Endothelial cell of umbilical vein (primary cell): ENCODE measurements around the gene SLC27A4. TPM values are rescaled to one million over a fixed set of nuclear protein-coding genes. Genes with fewer than 3 reads are reported as not detected.

Experiments
- BruUV-seq: library from RNA; stranded (reverse); fragments of 400-500 nt; replicated peaks from 2 replicates; lab custom pipeline; 2021; lab: Mats Ljungman, UMichigan
- CTCF ChIA-PET: fragments of 300-600, 350-600 bp; sonication (Branson Sonifier 250); formaldehyde crosslinking; loops from one replicate; lab custom pipeline; 2021; ENCODE audit warnings: antibody characterized with exemption, inconsistent platforms; lab: Charles Lee
- POLR2A ChIA-PET: fragments of 300-600, 350-600 bp; sonication (Branson Sonifier 250); formaldehyde crosslinking; loops from one replicate; lab custom pipeline; 2021; ENCODE audit warnings: antibody characterized with exemption, inconsistent platforms; lab: Charles Lee
- DNase-seq: peaks from one replicate; pipeline ENCODE4 v3.0.0-alpha.2; 2011; ENCODE audit warnings: low read depth, low spot score
- FAIRE-seq: peaks from 2 replicates; lab custom pipeline; 2011; peaks lifted over from hg19 to GRCh38; lab: Jason Lieb, UNC
- H2AFZ ChIP-seq: 2 replicates; pipeline ENCODE4 v1.6.0; 2012; ENCODE audit warnings: low read depth, low read length, control low read depth, inconsistent platforms
- H3K27ac ChIP-seq: 2 replicates; pipeline ENCODE4 v1.5.1; 2011; ENCODE audit warnings: low read depth, mild to moderate bottlenecking, control low read depth, low read length, moderate library complexity; ENCODE audit not compliant: insufficient read depth
- H3K27me3 ChIP-seq, 2 experiments: 2 replicates each; pipeline versions ENCODE4 v1.6.0 to v1.6.1; 2011; ENCODE audit warnings: low read length in 2 of 2, mixed read lengths in 1 of 2; ENCODE audit not compliant: control insufficient read depth in 2 of 2, insufficient read depth in 2 of 2
- H3K36me3 ChIP-seq, 2 experiments: 2 replicates in 1 of 2; 3 replicates in 1 of 2; pipeline ENCODE4 v1.5.1; 2011; ENCODE audit warnings: low read length in 2 of 2, mild to moderate bottlenecking in 1 of 2, moderate library complexity in 1 of 2; ENCODE audit not compliant: control insufficient read depth in 2 of 2, insufficient read depth in 2 of 2; ENCODE audit errors: extremely low read depth in 1 of 2
- H3K4me1 ChIP-seq: 3 replicates; pipeline ENCODE4 v1.5.1; 2011; ENCODE audit warnings: mild to moderate bottlenecking, low read length; ENCODE audit not compliant: control insufficient read depth, insufficient read depth; ENCODE audit errors: extremely low read depth
- H3K4me2 ChIP-seq: 2 replicates; pipeline ENCODE4 v1.6.1; 2011; ENCODE audit warnings: low read length, control low read depth, mixed read lengths; ENCODE audit not compliant: insufficient read depth
- H3K4me3 ChIP-seq, 3 experiments: fragments of 200-600 bp in 1 of 3; sonication (generic), shearing (Covaris generic) in 1 of 3; replicated peaks in 1 of 3; 2 replicates each; pipeline ENCODE4 v1.5.1; 2011 to 2016; ENCODE audit warnings: control low read depth in 3 of 3, low read length in 3 of 3, mild to moderate bottlenecking in 2 of 3, inconsistent platforms in 1 of 3, low read depth in 1 of 3, moderate library complexity in 1 of 3; ENCODE audit not compliant: insufficient read depth in 1 of 3
- H3K79me2 ChIP-seq: 2 replicates; pipeline ENCODE4 v1.6.0; 2012; ENCODE audit warnings: low read length, inconsistent platforms; ENCODE audit not compliant: control insufficient read depth, insufficient read depth
- H3K9ac ChIP-seq: replicated peaks from 2 replicates; pipeline ENCODE3; 2011; ENCODE audit warnings: low read length, control low read depth; ENCODE audit not compliant: insufficient read depth; ENCODE audit errors: extremely low read depth
- H3K9me1 ChIP-seq: replicated peaks from 3 replicates; pipeline ENCODE4 v1.6.0; 2011; ENCODE audit warnings: mild to moderate bottlenecking, low read length; ENCODE audit not compliant: control insufficient read depth, insufficient read depth; ENCODE audit errors: extremely low read depth
- H3K9me3 ChIP-seq: replicated peaks from 2 replicates; pipeline ENCODE4 v1.5.1; 2012; ENCODE audit warnings: low read length, inconsistent platforms; ENCODE audit not compliant: control insufficient read depth, insufficient read depth
- H4K20me1 ChIP-seq: replicated peaks from 2 replicates; pipeline ENCODE3; 2011; ENCODE audit warnings: mild to moderate bottlenecking, low read length; ENCODE audit not compliant: control insufficient read depth, insufficient read depth; ENCODE audit errors: extremely low read depth
- EZH2 ChIP-seq: IDR thresholded peaks from 2 replicates; pipeline ENCODE4 v1.6.1; 2012; ENCODE audit warnings: borderline replicate concordance, low read depth, mild to moderate bottlenecking, moderate library complexity, low read length, inconsistent platforms; ENCODE audit not compliant: severe bottlenecking
- FOS ChIP-seq: IDR thresholded peaks from 2 replicates; pipeline ENCODE4 v1.6.1; 2011; ENCODE audit warnings: mild to moderate bottlenecking, low read length, moderate library complexity, borderline replicate concordance; ENCODE audit not compliant: insufficient read depth
- GATA2 ChIP-seq: IDR thresholded peaks from 2 replicates; pipeline ENCODE4 v1.7.0; 2011; ENCODE audit warnings: low read depth, mild to moderate bottlenecking, moderate library complexity, mixed read lengths, low read length; ENCODE audit not compliant: insufficient read length, insufficient read depth
- JUN ChIP-seq: IDR thresholded peaks from 2 replicates; pipeline ENCODE4 v1.6.1; 2011; ENCODE audit warnings: borderline replicate concordance, low read depth; ENCODE audit not compliant: insufficient read length, insufficient read depth
- MYC ChIP-seq: IDR thresholded peaks from one replicate; pipeline ENCODE4 v1.6.1; 2011; ENCODE audit warnings: mild to moderate bottlenecking, low read depth, low read length
- POLR2A ChIP-seq: IDR thresholded peaks from 2 replicates; pipeline ENCODE4 v1.6.1; 2012; ENCODE audit warnings: low read depth, mild to moderate bottlenecking, control low read depth, low read length
- POLR2AphosphoS5 ChIP-seq: IDR thresholded peaks from 2 replicates; pipeline ENCODE4 v1.6.1; 2012; ENCODE audit warnings: low read depth, mild to moderate bottlenecking, control low read depth, low read length, moderate library complexity; ENCODE audit not compliant: insufficient read depth
- dilution Hi-C: fragments of 300-500 bp; cut with MboI; formaldehyde crosslinking; loops from one replicate; pipeline ENCODE4 v1.15.0; 2019; ENCODE audit warnings: low sequenced_read_pairs; ENCODE audit not compliant: extremely low pct_ligation_motif_present
- intact Hi-C: fragments of 100-400 bp; cut with micrococcal nuclease; formaldehyde crosslinking; loops from one replicate; pipeline ENCODE4 v1.10.0; 2022
- polyA plus RNA-seq, 4 experiments: library from polyadenylated mRNA; depleted of rRNA in 3 of 4; stranded (reverse) in 3 of 4; unstranded in 1 of 4; fragments of >200 nt; gene quantifications; 2 replicates each; pipeline versions ENCODE4 v1.2.1 to v1.2.3, GENCODE V29; 2011 to 2012; ENCODE audit warnings: missing spikeins in 1 of 4
- total RNA-seq: library from RNA; stranded (reverse); gene quantifications from 2 replicates; pipeline ENCODE4 v1.2.3, GENCODE V29; 2021
- TF ChIP-seq, protein P1 (sequence below): IDR thresholded peaks from 2 replicates; pipeline ENCODE4 v1.6.1; 2011; ENCODE audit not compliant: insufficient read depth, insufficient read length
- TF ChIP-seq, protein P2 (sequence below), 2 donors: IDR thresholded peaks; 1 replicate in 1 of 2; 2 replicates in 1 of 2; pipeline ENCODE4 v1.5.1; 2011; ENCODE audit warnings: low read length in 2 of 2, mild to moderate bottlenecking in 2 of 2, moderate library complexity in 2 of 2, control low read depth in 1 of 2, inconsistent platforms in 1 of 2, low read depth in 1 of 2; ENCODE audit not compliant: insufficient read depth in 1 of 2; ENCODE audit errors: extremely low read depth in 1 of 2

The SLC27A4 gene
- total and polyA plus RNA-seq, 2 donors (not counting 3 experiments of a cell fraction or from before 2014, with no cell fraction given) = 29.9 to 35.0 TPM

DNA sequence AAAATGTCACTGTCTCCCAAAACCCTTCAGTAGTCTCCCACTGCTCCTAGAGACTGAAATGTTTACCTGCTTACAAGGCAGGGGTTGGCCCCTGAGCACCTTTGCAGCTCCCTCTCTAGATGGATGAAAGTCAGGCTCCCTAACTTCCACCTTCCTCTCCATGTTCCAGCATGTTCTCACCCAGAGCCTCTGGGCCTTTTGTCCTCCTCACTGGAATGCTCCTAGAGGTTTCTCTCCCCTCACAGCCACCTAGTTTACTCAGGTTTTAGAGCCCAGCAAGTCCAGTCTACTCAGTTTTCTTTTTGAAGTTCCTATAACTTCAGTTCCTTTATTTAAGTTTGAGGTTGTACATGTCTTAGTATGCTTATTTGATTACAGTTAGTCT is 30.0 kb downstream of the SLC27A4 start:
- peaks cover 37% of the 10 kb centered on the region for H3K79me2 ChIP-seq
- no TSS peak for BruUV-seq
- no peaks in the 10 kb centered on the region for H3K27me3 ChIP-seq
- dilution Hi-C loops (no loop called here), intact Hi-C loops (loop anchor here (2.0 kb wide), 2 partner anchors 42 to 48 kb away; partner anchors contain the start of genes COQ4 and TRUB2)
- peak overlapping the region; percentile 47 to 95 (median 75) for H3K4me3 ChIP-seq
- no peaks in the 10 kb centered on the region for H4K20me1 ChIP-seq
- CTCF ChIA-PET = interaction anchor here (0.9 to 3.8 kb wide), 11 partner anchors 8 to 151 kb away, joined by 3 to 50 read pairs (median 5); no protein-coding TSS in a partner anchor
- TF ChIP-seq EZH2 (no peak), POLR2A (no peak), JUN (no peak), MYC (no peak), GATA2 (no peak), FOS (no peak), POLR2AphosphoS5 (no peak)
- TF ChIP-seq, protein P1, sequence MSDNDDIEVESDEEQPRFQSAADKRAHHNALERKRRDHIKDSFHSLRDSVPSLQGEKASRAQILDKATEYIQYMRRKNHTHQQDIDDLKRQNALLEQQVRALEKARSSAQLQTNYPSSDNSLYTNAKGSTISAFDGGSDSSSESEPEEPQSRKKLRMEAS = no peak
- TF ChIP-seq, protein P2, sequence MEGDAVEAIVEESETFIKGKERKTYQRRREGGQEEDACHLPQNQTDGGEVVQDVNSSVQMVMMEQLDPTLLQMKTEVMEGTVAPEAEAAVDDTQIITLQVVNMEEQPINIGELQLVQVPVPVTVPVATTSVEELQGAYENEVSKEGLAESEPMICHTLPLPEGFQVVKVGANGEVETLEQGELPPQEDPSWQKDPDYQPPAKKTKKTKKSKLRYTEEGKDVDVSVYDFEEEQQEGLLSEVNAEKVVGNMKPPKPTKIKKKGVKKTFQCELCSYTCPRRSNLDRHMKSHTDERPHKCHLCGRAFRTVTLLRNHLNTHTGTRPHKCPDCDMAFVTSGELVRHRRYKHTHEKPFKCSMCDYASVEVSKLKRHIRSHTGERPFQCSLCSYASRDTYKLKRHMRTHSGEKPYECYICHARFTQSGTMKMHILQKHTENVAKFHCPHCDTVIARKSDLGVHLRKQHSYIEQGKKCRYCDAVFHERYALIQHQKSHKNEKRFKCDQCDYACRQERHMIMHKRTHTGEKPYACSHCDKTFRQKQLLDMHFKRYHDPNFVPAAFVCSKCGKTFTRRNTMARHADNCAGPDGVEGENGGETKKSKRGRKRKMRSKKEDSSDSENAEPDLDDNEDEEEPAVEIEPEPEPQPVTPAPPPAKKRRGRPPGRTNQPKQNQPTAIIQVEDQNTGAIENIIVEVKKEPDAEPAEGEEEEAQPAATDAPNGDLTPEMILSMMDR (IDR thresholded peaks at IDR 0.05; ENCODE audit: extremely low read depth in 1 of 2, insufficient read depth in 1 of 2, low read depth in 1 of 2, low read length in 2 of 2) = no peak
- DNase-seq (no peak), FAIRE-seq (no peak)
- H3K9me1 ChIP-seq = no peaks in the 10 kb centered on the region
- H2AFZ ChIP-seq = peak overlapping the region; percentile 75
- H3K9ac ChIP-seq = peak overlapping the region; percentile 87
- H3K9me3 ChIP-seq = no peaks in the 10 kb centered on the region
- H3K4me1 ChIP-seq = peaks cover 17% of the 10 kb centered on the region
- H3K4me2 ChIP-seq = peak overlapping the region; percentile 93
- peaks cover 0 to 3% of the 10 kb centered on the region in 2 experiments for H3K36me3 ChIP-seq
- POLR2A ChIA-PET = interaction anchor here (1.7 kb wide), 1 partner anchor 182 kb away, joined by 6 read pairs; the partner anchor contains the start of gene SPTAN1
- H3K27ac ChIP-seq = peak overlapping the region; percentile 64
